DMS114 treated with DMSO at 0.1 percent for 48 hours (cell line): ENCODE measurements around the gene SAT1.
"Not testable (repeated sequence)": the region's sequence is repeated elsewhere in the genome, so short reads cannot be mapped to it uniquely, and the experiment has no call there.

Experiments used
- DNase-seq: peaks from one replicate; lab custom pipeline; 2025; ENCODE audit not compliant: unreplicated experiment; lab: John Stamatoyannopoulos, UW

Gene SAT1

DNA sequence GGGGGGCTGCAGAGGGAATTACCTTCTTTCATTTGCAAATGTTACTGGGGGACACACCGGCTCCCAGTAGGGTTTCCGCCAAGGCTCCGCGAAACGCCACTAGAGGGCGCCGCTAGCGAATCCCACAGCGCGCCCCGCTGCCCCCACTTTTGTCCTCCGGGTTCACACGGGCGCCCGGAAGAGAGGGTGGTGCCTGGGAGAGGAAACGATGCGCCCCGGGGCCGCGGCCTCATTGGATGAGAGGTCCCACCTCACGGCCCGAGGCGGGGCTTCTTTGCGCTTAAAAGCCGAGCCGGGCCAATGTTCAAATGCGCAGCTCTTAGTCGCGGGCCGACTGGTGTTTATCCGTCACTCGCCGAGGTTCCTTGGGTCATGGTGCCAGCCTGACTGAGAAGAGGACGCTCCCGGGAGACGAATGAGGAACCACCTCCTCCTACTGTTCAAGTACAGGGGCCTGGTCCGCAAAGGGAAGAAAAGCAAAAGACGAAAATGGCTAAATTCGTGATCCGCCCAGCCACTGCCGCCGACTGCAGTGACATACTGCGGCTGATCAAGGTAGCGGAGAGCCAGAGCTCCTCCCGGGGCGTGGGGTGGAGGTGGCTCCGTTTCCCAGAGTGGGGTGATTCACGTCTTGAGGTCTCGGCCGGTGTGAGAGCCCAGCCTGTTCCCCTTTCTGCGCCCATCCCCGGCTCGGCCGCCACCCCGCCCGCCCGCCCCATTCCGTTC lies at the start of gene SAT1:
SAT1 (plus strand) TSS at position 311 of the 726 bp plus-strand sequence; CDS start at position 490, 179 bp downstream.
- DNase-seq = peak; percentile 90

DNA sequence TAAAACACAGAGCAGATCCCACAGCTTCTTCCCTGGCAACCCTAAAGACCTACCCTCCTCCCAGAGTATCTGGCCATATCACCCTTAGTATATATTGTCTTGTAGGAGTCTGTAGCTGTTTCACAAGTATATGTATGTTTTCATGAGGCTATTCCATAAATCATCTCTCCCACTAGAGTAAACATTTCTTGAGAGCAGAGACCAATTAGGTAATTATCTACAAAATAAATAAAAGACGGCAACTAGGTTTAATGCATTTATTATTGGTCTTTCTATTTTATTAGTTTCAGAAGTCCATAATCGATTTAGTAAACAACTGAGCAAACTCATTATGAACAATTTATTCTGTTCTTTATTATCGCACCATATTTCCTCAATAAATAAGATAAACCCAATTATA lies 46.9 kb upstream of the SAT1 start:
- DNase-seq = no peak

DNA sequence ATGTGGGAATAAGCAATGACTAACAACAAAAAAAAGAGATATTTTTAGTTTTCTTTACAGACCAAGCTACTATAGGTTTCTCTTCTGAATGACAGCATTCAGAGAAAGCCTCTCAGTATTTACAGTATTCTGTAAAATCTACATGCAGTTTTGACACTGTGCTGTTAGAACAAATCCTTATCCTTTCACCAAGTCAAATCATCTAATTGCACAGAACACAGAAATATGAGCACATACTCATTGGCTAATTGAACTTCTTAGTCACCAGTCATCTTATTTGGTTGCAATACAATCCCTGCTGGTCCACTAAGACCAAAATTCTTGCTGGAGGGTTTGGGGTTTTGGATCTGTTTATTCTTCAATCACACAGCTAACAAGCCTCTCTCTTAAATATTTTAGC lies 45.6 kb upstream of the SAT1 start:
- no peak for DNase-seq

DNA sequence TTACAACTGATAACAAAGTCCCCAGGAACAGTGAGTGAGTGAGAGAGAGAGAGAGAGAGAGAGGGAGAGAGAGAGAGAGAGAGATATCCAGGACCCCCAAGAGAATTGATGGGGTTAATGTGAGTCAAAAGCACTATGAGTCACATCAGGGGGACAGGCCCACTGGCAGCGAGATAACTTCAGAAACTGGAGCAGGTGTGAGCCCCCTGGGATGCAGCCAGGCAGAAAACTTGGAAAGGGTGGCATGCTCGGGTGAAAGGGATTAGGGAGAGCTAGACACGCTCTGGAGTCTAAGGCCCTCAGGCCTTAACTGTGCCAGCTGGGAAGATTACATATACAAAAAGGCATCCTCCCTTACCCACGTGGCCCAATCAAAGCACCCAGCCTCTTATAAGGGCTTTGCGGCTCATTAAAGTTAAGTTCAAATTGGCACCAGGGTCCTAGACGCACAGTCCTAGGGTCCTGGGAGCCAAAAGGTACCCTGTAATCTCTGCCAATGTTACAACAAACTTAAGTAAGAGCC lies 40.7 kb upstream of the SAT1 start:
- DNase-seq = peak; percentile 40

DNA sequence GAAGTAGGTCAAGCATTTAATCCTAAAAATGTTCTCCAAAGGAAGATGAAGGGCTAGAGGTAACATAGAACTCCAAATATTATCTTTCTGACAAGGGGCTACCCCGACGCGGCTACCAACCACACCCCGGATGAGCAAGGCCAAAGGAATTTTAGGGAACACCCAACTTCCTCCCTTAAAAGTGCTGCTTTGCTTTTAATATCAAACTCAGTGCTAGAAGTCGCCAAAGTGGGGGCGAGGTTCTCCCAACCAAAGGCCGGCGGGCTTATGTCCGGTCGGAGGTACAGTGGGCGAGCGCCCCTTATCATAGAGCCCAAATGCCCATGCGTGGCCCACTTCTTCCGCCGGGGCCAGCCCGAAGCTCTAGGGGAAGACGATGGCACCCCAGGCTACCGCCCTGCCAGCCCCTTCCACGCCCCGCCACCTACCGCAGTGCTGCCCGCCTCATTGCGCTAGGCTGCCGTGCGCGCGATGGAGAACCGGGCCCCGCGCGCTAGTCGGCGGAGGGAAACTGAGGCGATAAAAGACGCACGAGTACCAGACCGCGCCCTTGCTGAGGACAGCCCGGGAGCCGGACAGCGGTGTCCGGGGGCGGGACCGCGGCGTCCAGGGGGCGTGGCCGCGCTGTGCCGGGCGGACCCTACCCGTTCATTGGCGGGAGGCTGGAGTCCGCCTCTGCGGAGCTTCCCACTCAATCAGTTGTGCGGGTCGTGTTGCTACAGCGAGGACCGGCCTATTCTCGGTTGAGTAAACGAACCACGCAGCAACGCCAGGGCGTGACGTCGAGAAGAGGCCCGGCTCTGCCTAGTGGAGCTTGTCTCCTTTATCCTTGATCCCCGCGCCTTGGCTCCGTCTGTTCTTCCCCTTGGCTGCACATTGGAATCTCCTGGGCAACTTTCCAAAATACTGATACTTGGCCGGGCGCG lies 40.0 kb upstream of the SAT1 start, which contains the start of gene ACOT9:
ACOT9 (minus strand) TSS at position 580 of the 926 bp plus-strand sequence; CDS start at position 448, 132 bp downstream.
- peak; percentile 79 for DNase-seq

DNA sequence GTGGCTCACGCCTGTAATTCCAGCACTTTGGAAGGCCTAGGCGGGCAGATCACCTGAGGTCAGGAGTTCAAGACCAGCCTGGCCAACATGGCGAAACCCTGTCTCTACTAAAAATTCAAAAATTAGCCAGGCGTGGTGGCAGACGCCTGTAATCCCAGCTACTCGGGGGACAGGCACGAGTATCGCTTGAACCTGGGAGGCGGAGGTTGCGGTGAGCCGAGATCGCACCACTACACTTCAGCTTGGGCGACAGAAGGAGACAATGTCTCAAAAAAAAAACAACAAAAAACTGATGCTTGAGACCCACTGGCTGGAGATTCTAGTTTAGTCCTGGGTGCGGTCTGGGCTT lies 39.4 kb upstream of the SAT1 start:
- DNase-seq = not testable (repeated sequence)

DNA sequence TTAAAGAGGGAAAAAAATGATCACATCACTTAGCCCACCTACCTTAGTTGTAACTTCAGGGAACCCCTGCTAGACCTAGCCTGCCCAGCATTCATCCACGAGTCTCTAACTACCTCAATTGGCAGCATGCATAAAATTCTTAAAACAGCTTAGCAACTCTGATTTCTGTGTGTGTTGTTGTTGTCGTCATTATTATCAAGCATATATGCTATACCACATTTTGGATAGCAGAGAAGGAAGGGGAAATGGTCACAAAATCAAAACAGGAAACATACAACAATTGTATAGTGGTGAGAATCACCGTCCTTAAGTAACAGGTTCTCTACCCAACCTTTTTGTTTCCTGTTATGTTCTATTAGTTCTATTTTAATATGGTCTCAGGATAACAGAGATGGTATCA lies 37.2 kb upstream of the SAT1 start:
- DNase-seq = no peak

DNA sequence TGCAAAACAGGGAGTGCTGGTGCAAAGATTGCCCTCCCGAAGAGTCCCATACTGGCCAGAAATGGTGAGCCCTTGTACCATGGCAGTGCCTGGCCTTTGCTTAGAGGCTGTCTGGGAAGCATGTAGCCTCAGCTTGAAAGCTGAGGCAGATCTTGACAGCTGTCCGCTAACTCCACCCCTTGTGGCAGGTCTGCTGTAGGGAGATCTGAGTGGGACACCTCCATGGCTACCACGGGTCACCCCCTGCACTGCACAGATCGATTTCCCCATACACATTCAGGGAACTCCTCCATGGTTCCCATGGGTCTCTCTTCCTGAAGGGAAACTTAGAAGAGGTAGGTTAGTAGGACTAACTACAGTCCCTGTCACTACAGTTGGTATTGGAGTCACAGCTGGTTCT lies 33.8 kb upstream of the SAT1 start:
- DNase-seq = no peak

DNA sequence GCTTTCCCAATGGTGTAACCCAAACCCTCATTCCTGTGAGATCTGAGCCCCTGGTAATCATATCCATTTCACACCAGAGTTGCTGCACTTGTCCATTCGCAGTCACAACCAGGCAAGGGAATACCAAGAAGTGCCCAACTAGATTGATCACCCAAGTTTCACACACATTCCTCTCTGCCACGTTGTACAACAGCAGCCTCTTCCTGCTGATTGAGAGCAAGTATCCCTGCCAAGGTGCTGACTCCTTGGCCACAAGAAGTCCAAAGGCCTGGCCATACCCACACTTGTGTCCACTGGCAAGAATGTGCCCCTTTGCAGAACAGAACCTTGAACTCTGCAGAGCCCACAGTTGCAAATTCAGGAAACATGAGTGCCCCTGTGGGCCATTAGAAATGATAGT lies 33.4 kb upstream of the SAT1 start:
- DNase-seq = no peak

DNA sequence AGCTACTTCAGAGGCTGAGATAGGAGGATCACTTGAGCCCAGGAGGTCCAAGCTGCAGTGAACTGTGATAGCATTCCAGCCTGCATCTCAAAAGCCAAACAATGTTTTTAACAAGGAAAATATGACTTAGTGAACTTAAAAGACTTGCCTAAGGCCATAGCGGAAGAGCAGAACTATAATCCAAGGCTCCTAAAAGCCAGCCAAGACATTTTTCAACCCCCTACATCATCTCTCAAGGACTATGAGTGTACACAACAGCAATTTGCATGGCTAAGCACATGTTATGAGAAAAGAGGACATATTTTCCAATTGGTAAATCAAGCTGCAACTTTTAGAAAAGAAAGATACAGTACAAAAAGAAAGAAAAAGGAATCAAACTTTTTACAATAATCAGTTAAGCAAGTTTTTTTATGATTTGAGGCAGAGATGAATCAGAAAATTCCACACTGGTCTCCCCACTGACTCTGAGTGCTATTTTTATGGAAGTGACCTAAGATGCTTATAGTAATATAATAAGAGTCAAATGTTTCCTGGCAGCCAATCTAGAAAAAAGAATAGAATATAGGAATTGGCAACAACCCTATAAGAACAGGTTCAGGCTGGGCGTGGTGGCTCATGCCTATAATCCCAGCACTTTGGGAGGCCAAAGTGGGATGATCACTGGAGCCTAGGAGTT lies 30.1 kb upstream of the SAT1 start:
- DNase-seq = no peak

DNA sequence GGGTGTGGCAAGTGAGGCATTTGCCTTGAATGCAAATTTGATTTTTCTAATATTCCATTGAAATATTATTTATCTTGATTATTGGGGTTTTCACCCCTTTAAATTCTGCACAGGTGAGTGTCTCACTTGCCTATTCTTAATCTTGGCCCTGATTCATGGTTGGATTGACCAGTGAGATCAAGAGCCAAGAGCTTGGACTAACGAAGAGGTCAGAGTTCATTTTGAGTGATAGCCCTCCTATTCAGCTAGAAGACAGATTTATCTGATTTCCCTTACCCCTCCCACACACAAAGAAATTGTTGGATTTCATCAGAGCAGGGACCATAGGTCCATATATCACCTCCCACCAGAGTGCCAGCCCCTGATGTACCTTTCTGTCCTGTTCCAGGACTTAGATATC lies 28.3 kb upstream of the SAT1 start:
- no peak for DNase-seq

DNA sequence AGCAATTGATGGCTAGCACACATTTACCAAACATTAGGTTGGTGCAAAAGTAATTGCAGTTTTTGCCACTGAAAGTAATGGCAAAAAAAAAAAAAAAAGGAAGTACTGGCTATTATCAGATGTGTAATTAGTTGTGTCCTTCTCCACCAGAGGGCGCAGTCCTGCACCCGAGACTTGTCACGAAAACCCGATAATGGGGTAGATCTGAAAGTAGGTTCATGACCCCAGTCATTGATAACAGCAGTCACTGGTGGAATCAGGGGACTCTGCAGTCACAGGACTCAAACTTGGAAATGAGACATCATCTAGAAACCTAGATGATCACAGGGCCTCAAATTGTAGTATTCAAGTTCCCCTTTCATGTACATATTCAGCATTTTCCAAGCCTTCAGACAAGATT lies 26.8 kb upstream of the SAT1 start:
- no peak for DNase-seq

DNA sequence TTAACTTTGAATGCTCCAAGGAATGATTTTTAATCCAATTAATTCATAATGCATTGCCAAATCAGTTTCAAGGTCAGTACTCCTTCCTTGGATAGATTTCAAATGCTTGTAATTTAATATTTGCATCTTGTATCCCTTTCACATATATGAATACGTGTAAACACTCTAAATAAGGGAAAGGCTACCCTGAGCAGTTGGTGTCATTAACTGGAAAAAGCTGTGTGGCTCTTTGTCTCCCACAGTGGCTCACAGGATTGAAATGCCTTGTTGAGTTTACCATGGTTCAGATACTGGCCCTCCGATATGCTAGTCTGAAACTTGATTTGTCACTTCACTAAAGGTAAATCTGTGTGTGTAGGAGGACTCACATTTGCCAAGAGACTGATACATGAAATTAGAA lies 23.2 kb upstream of the SAT1 start:
- no peak for DNase-seq

DNA sequence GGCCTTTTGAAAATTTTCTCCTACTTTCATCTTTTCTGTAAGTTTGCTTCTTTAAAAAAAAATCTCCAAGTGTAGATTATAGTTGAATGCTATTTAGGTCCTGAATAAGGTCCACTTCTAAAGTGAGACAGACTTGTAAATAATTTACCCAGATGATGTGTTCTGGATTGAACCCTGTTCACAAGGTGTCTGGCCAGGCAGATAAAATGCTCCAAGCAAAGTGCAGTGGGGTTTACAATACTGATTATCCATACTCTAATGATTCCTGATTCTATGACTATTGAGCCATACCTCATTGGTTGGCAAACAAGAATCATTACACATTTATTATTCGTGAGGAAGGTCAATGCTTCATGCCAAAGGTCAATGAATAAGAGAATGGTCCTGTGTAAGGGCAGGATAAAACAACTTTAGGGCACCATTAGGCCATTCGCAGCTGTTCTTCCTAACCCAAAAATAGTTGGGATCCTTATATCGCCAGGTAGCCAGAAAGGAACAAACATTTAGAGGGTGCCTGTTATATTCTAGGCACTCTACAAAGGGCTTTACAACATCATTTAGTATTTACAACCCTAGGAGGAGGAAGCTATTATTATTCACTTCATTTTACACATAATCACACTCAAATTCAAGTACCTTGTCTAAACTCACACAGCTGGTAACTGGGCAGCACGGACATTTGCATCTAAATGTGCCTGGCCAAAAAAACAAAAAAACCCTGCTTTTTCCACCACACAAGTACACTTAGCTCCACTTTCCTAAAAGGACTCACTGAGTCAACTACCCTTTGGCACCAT lies 18.6 kb upstream of the SAT1 start:
- no peak for DNase-seq

DNA sequence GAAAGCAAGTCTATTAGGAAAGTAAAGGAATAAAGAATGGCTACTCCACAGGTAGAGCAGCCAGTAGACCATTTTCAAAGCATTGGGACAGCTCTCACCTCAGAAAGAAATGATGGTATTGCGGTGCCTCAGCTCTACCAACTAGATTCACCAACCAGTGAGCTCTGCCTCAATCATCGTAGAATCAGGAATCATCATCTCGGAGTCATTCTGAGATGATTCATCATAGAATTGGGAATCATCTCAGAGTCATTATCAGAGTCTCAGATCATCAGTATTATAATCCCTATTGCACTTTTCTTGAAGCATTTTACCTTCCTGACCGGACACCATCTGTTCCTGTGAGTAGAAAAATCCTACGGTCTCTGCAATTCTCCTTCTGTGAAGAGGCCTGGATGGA lies 17.5 kb upstream of the SAT1 start:
- DNase-seq = no peak

DNA sequence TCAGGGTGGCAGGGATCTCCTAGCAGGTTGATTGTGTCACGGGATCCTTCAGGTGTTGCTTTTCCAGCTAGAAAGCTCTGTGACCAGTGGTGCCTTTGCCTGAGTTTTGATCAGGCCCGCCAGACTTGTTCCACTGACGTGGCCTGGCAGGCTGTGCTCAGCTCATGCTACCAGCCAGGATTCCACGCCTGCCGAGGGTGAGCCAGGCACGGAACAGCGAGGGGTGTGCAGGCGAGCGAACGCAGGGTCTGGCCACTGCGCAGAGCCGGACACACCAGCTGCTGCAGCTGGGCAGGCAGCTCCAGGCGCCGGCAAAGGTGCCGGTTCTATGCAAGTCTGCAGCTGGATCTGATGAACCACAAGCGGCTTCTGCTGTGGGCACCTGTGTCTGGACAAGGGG lies 17.1 kb upstream of the SAT1 start:
- no peak for DNase-seq

DNA sequence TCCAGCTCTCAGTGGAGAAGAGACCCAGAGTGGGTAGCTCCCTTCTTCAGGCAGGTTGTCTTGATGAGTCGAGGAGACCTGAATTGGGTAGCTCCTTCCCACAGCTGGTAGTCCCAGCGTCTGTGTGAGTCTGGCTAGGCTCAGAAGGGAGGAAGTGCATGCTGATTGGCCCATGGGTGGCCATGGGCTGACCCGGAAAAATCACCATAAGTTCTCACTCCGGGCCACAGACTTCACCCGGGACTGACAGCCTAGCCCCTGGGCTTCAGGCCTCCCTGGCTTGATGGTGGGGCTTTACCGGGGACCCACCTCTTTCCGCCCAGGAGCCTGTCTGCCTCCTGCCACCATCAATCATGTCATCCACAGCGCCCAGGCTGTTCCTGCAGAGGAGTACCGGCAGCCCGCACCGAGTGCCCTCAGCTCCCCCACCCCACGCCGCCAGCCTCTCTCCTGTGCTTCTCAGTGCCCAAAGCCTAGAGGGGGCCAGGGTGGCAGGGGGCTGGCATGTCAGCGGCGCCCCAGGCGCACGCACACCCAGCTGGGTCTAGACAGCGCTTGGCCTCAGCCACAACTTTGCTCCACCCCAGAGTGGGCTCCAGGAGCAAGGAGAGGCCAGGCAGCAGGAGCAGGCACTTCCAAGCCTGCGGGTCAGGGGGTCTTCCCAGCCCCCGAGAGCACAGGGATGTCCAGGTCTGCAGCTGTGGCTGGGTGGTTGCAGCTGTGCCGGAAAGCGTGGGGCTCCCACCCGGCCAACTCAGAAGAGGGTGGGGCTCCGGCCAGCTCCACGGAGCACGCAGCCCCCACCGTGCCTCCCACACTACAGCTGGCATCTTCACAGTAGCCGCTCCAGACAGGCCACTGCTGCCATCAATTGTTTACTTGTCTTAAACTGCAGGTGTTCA lies 16.1 kb upstream of the SAT1 start:
- DNase-seq = no peak

DNA sequence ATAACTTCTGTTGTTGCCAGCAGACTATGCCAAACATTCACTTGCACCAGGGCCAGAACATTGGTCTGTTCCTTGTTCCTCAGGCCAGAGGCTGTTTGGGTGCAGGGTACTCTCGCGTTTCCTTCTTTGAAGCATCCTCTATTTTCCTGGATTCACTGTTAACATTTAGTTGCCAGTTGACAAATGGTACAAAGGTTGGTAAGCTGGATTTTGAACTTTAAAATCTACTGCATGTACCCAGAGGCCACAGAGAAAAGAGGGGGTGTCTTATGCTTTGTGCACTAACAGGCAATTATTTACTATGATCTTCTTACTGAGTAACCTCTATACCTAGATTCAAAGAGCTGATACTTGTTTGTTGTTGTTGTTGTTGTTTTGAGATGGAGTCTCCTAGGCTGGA lies 12.8 kb upstream of the SAT1 start:
- no peak for DNase-seq

DNA sequence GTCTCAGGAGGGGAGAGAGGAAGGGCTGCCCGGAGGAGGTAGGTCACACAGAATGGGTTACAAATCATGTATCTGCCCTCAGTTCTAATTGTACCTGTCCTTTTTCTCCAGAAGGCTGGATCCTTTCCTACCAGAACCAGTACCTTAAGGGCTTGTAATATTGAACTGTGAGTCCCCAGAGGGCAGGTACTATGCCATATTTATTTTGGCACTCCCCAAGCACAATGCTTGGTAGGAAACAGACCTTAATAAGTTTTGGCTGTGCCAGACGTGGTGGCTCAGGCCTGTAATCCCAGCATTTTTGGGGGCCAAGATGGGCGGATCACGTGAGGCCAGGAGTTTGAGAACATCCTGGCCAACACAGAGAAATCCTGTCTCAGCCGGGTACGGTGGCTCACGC lies 11.9 kb upstream of the SAT1 start:
- DNase-seq = not testable (repeated sequence)
